Adipose tissue (tissue), 3 donors: ENCODE measurements around the gene ANO9. TPM values are rescaled to one million over a fixed set of nuclear protein-coding genes. Genes with fewer than 3 reads are reported as not detected.

Source experiments
- H3K27ac ChIP-seq: one replicate; pipeline ENCODE4 v1.5.1; 2013; ENCODE audit warnings: low read depth, low read length
- WGBS, 3 donors: extraction: QIAGEN DNeasy Blood & Tissue Kit; methylation state at CpG; one replicate each; pipeline ENCODE4 v1.1.7; 2013; 5-methylcytosine and 5-hydroxymethylcytosine counted together
- polyA plus RNA-seq, 3 donors: library from polyadenylated mRNA; stranded (reverse); fragments of 200-250 nt; gene quantifications; one replicate each; pipeline ENCODE4 v1.2.3, GENCODE V29; 2013
- donor health status: healthy with polysubstance abuse.
- donor health status: Bipolar disorder and iron deficiency.
- donor health status: healthy.

The ANO9 gene
- polyA plus RNA-seq, 3 donors = 0.45 to 14.3 (median 2.7) TPM

- WGBS, 3 donors = 83 to 97% (median 88%) methylated on average over 4 to 5 of the region's 5 CpGs
- H3K27ac ChIP-seq = no peak overlapping the region
Observed at GRCh38 chr11:371051-371450, 70.8 kb downstream of the ANO9 start.

- no peak overlapping the region for H3K27ac ChIP-seq
- 33 to 39% (median 37%) methylated on average over 22 to 42 of the region's 42 CpGs for WGBS, 3 donors
Observed at GRCh38 chr11:370070-370941, 71.5 kb downstream of the ANO9 start.

GRCh38 chr11:369336-370018 is 72.3 kb downstream of the ANO9 start, which contains the start of gene B4GALNT4:
TSS of gene B4GALNT4 (plus strand) at chr11:369499. CDS start at chr11:369804, 305 bp downstream.
- WGBS, 3 donors = 1 to 6% (median 1%) methylated on average over 7 to 102 of the region's 118 CpGs
- H3K27ac ChIP-seq = no peak within 1 kb of the TSS

- WGBS, 3 donors = 4 to 5% (median 5%) methylated on average over 37 to 56 of the region's 61 CpGs
Observed at GRCh38 chr11:368414-369335, 73.1 kb downstream of the ANO9 start.

GRCh38 chr11:367956-368413 is 73.8 kb downstream of the ANO9 start:
- 25 to 37% (median 29%) methylated on average over 7 of the region's 7 CpGs for WGBS, 3 donors
- H3K27ac ChIP-seq = no peak overlapping the region

More at GRCh38 chr11:368414-369335, 73.1 kb downstream of the ANO9 start:
- H3K27ac ChIP-seq = no peak overlapping the region

Other genes starting within 250 kb of the ANO9 start
- under 1 TPM in 1 of 3 donors, not detected in 2; 0.40 TPM for gene SCGB1C1, start 248.9 kb downstream of the ANO9 start, polyA plus RNA-seq
- 10 to 100 TPM; 28.1 to 49.1 (median 29.9) TPM for gene BET1L, start 234.6 kb downstream of the ANO9 start, polyA plus RNA-seq
- 10 to 100 TPM; 37.9 to 55.3 (median 48.1) TPM for gene RIC8A, start 234.3 kb downstream of the ANO9 start, polyA plus RNA-seq
- 10 to 100 TPM; 15.8 to 18.8 (median 17.7) TPM for gene SIRT3, start 205.7 kb downstream of the ANO9 start, polyA plus RNA-seq
- 100 to 1,000 TPM in 1 of 3 donors, 10 to 100 TPM in 2; 65.7 to 121 (median 98.5) TPM for gene PSMD13, start 205.0 kb downstream of the ANO9 start, polyA plus RNA-seq
- gene NLRP6, start 163.6 kb downstream of the ANO9 start, polyA plus RNA-seq = under 1 TPM; 0.22 to 0.54 (median 0.43) TPM
- gene PGGHG, start 152.9 kb downstream of the ANO9 start, polyA plus RNA-seq = 100 to 1,000 TPM in 1 of 3 donors, 10 to 100 TPM in 2; 28.8 to 335 (median 51.2) TPM
- gene IFITM5, start 142.5 kb downstream of the ANO9 start, polyA plus RNA-seq = under 1 TPM in 1 of 3 donors, not detected in 2; 0.35 TPM
- gene IFITM2, start 134.2 kb downstream of the ANO9 start, polyA plus RNA-seq = 1,000 to 10,000 TPM in 2 of 3 donors, 100 to 1,000 TPM in 1; 208 to 1,862 (median 1,191) TPM
- gene IFITM1, start 128.0 kb downstream of the ANO9 start, polyA plus RNA-seq = 100 to 1,000 TPM in 2 of 3 donors, 10 to 100 TPM in 1; 84.7 to 356 (median 325) TPM
- 1,000 to 10,000 TPM in 2 of 3 donors, 100 to 1,000 TPM in 1; 569 to 2,459 (median 1,570) TPM for gene IFITM3, start 121.2 kb downstream of the ANO9 start, polyA plus RNA-seq
- gene B4GALNT4, start 72.5 kb downstream of the ANO9 start, polyA plus RNA-seq = 1 to 10 TPM in 2 of 3 donors, under 1 TPM in 1; 0.99 to 3.8 (median 1.6) TPM
- gene PKP3, start 47.8 kb downstream of the ANO9 start, polyA plus RNA-seq = 10 to 100 TPM in 1 of 3 donors, 1 to 10 TPM in 2; 1.0 to 15.4 (median 3.4) TPM
- gene SIGIRR, start 27.0 kb downstream of the ANO9 start, polyA plus RNA-seq = 10 to 100 TPM; 39.4 to 99.3 (median 49.2) TPM
- 10 to 100 TPM; 18.1 to 23.4 (median 22.0) TPM for gene PTDSS2, start 8.3 kb upstream of the ANO9 start, polyA plus RNA-seq
- gene RNH1, start 65.2 kb upstream of the ANO9 start, polyA plus RNA-seq = 100 to 1,000 TPM in 2 of 3 donors, 10 to 100 TPM in 1; 93.4 to 217 (median 208) TPM
- 10 to 100 TPM; 34.1 to 76.3 (median 58.1) TPM for gene HRAS, start 93.6 kb upstream of the ANO9 start, polyA plus RNA-seq
- 1 to 10 TPM in 2 of 3 donors, under 1 TPM in 1; 0.86 to 1.5 (median 1.4) TPM for gene LRRC56, start 95.5 kb upstream of the ANO9 start, polyA plus RNA-seq
- 1 to 10 TPM; 1.2 to 5.2 (median 1.9) TPM for gene LMNTD2, start 118.7 kb upstream of the ANO9 start, polyA plus RNA-seq
- 10 to 100 TPM in 2 of 3 donors, 1 to 10 TPM in 1; 6.1 to 43.9 (median 11.4) TPM for gene RASSF7, start 119.0 kb upstream of the ANO9 start, polyA plus RNA-seq
- gene PHRF1, start 134.5 kb upstream of the ANO9 start, polyA plus RNA-seq = 10 to 100 TPM in 2 of 3 donors, 1 to 10 TPM in 1; 8.9 to 19.8 (median 16.0) TPM
- 10 to 100 TPM; 20.7 to 49.3 (median 22.1) TPM for gene IRF7, start 173.9 kb upstream of the ANO9 start, polyA plus RNA-seq
- under 1 TPM in 2 of 3 donors, not detected in 1; 0.39 to 0.74 TPM for gene CDHR5, start 182.9 kb upstream of the ANO9 start, polyA plus RNA-seq
- not detected for gene SCT, start 185.2 kb upstream of the ANO9 start, polyA plus RNA-seq
- gene DRD4, start 195.3 kb upstream of the ANO9 start, polyA plus RNA-seq = under 1 TPM in 2 of 3 donors, not detected in 1; 0.16 to 0.18 TPM